Activated CD4-positive, CD25-positive, alpha-beta regulatory T cell (primary cell): ENCODE results near the gene SP6.

Experiments used
- DNase-seq, 4 experiments: peaks; one replicate each; lab custom pipeline; 2025; lab: John Stamatoyannopoulos, UW

SP6 gene

GRCh38 chr17:47834756-47835155 is 16.2 kb downstream of the SP6 start:
- no peak for DNase-seq

GRCh38 chr17:47831934-47832327 is 19.0 kb downstream of the SP6 start:
- DNase-seq = no peak

DNA sequence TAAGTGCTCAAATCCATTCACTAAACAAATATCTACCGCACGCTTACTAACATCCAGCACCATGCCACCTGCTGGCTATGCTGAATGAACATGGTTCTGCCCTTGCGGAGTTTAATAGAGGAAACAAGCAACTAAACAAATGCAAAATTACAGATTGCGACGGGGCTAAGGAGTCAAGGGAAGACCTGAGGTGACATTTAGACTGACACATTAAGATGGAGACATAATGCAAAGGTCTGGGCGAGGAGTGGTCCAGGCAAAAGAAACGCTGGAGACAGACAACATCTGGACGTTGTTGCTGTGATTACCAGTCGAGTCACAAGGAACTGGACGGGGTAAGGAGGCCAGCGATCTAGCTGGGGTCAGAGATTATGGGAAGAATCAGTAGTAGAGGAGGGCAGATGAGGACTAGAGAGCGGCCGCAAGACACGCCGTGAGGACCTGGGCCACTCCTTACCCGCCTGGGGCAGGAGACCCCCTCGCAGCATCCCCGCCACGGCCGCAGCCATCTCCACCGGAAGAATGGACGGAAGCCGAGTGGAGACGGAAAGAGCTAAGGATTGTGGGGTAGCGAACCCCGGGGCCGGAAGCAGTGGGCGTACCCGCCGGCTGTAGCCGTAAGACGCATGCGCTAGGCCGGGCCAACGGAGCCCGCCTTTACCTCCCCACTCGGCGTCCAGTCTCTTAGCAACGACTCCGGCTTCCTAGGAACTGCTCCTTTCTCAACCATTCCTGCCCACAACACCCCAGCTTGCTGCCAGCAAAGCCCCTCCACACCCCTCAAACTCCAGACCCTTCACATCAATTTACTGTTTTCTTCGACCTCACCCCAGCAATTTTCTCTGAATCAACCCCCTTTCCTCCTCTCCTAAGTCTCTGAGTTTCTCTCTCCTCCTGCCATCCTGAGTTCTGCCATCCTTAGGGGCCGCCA is 19.7 kb downstream of the SP6 start, which contains the start of the genes LRRC46 and MRPL10:
Gene LRRC46 (plus strand): TSS at position 668 of the 931 bp plus-strand sequence. CDS start 320 bp downstream, outside the sequence.
Gene MRPL10 (minus strand): TSS at position 539 of the 931 bp plus-strand sequence. CDS start 30 bp downstream, at position 509.
- DNase-seq = peak; percentile 81 to 86 (median 82)

DNA sequence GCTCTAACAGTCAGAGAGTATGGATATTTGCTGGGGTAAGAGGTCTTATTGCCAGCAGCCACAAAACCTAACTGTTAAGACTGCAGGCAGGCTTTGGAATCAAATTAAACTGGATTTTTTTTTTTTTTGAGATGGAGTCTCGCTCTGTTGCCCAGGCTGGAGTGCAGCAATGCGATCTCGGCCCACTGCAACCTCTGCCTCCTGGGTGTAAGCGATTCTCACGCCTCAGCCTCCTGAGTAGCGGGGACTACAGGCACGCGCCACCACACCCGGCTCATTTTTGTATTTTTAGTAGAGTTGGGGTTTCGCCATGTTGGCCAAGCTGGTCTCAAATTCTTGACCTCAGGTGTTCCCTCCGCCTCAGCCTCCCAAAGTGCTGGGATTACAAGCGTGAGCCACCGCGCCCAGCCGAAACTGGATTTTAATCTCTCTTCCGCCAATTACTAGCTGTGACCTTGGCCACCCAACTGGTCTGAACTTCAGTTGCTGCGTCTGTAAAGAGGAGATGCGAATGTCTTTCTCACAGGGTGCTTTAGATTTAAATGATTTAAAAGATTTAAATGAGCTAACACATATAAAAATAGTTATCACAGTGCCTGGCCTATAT is 20.5 kb downstream of the SP6 start:
- no peak for DNase-seq

GRCh38 chr17:47829870-47830269 is 21.1 kb downstream of the SP6 start:
- DNase-seq = no peak

DNA sequence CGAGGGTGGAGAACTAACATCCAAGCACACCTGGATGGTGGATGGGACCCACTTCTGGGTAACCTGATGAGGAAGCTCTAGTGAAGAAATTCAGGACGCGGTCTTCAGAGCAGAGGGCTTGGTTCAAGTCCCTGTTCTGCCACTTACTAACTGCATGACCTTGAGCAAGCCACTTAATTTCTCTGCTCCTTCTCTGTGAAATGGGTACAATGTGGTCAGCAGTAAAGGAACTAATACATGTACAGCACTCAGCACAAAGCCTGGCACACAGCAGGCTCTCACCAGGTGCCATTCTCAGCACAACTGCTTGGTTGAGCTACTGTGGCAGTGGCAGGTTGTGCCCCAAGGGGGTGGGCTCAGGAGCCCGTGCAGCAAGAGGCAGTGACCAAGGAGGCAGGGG is 27.4 kb downstream of the SP6 start:
- DNase-seq = no peak

DNA sequence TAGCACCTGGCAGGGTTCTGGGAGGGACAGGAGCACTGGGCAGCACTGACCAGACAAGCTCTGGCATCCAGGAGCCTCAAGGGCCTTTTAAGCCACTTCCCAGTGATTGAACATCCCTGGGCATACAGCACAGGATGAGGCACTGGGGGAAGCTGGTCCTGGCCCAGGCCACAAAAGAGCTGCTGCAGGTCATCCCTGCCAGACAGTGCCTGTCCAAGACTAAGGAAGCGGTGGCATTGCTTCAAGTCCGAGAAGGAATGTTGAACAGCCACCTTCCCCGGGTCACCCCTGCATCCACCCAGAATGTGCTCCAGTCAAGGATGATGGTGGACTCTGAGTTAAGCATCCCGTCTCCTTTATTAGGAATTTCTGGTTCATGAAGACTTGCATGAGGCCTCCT is 28.2 kb downstream of the SP6 start:
- no peak for DNase-seq

GRCh38 chr17:47821424-47822391 is 29.3 kb downstream of the SP6 start, which contains the start of gene OSBPL7:
Gene OSBPL7, minus strand, starts transcription at chr17:47821794. Its CDS starts 1,516 bp downstream, at chr17:47820278.
- DNase-seq = peak; percentile 36 to 64 (median 50)

- no peak for DNase-seq
Measured at GRCh38 chr17:47821031-47821423, 29.9 kb downstream of the SP6 start.

- DNase-seq = no peak
Measured at GRCh38 chr17:47820033-47820789, 30.8 kb downstream of the SP6 start.

DNA sequence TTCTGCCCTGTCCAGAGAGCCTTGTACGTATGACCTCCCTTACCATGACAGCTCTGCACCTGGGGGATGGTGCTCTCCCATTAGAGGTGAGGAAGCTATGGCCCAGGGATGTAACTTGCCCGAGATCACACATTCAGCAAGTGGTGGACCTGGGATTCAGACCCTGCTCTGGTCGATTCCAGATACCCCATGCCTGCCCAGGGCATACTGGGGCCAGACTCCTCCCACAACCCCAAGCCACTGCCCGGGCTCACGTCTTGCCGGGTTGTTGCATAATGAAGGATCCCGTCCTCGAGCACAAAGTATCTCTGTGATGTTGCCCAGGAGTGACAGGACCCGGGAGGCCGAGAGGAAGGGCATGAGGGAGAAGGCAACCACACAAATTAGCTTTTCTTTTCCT is 31.5 kb downstream of the SP6 start:
- no peak for DNase-seq

- DNase-seq = no peak
Measured at GRCh38 chr17:47818002-47818695, 32.8 kb downstream of the SP6 start.

GRCh38 chr17:47816947-47817346 is 34.0 kb downstream of the SP6 start:
- DNase-seq = no peak

GRCh38 chr17:47816111-47816735 is 34.7 kb downstream of the SP6 start:
- DNase-seq = no peak

DNA sequence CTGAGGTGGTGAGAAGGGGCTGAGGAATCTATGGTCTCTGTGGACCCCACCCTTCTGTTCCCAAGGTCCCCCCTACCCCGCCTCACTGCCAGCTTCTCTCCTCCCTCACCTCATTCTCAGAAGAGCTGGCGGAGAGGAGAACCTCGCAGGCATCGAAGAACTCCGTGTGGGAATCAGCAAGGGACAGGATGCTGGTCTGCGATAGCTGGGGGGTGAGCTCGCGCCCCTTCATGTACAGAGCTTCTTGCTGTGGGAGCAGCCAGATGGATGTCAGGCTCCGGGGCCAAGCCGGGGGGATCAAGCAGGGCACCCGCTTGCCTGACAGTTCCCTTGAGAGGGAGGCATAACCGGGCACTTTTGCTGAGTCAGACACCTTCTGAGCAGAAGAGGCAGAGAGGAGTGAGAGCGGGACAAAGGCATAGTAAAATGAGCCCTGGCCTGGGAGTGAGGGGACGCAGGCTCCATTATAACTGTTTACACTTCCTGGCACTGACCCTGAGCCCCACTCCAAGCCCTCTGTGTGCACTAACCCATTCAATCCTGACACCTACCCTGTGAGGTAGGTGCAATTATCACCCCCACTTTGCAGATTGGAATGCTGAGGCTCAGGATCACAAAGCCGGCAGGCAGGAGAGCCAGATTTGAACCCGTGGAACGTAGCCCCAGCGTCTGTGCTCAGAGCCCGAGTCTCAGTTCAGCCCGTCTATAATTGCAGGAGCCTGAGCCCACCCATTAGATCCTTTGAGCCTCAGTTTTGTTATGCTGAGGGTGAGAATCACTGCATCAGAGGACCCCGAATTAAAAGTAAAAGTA is 35.7 kb downstream of the SP6 start:
- DNase-seq = no peak

DNA sequence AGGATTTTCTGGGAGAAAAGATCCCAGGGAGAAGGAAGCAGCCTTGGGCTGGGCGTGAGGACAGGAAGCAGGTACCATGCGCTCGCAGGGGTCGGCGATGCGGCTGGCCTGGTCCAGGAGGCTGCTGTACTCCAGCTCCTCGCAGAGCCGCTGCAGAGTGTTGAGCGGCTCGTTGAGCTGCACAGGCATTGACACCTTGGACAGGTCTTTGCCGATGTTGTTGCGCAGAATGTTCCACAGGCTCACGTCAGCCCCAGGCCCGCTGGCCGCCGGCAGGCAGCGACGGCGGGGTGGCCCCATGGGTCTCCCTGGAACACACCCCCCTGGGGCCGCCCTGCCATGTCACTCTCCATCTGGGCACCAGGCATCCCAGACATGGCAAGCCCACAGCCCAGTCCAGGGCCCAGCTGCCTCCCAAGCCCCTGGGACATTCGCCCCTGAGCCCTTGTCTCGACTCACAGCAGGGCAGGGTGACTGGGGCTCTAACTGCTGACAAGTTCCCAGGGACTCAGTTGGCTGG is 37.4 kb downstream of the SP6 start:
- no peak for DNase-seq

DNA sequence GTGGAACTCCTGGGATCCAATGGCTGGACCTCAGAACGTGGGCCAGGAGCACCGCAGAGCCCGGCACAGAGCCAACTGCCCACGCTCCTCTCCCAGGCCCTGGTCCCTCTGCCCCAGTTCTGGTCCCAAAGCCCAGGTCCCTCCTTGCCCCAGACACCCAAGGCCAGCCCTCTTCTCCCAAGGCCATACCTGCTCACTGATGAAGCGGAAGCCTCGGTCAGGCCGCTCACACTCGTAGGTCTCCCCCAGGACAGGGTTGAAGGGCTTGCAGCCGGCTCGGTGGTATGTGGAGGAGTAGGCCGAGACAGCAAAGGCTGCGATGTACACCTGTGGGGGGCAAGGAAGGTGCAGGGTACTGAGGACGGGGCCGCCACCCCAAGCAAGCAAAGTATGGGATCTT is 37.9 kb downstream of the SP6 start:
- DNase-seq = no peak

DNA sequence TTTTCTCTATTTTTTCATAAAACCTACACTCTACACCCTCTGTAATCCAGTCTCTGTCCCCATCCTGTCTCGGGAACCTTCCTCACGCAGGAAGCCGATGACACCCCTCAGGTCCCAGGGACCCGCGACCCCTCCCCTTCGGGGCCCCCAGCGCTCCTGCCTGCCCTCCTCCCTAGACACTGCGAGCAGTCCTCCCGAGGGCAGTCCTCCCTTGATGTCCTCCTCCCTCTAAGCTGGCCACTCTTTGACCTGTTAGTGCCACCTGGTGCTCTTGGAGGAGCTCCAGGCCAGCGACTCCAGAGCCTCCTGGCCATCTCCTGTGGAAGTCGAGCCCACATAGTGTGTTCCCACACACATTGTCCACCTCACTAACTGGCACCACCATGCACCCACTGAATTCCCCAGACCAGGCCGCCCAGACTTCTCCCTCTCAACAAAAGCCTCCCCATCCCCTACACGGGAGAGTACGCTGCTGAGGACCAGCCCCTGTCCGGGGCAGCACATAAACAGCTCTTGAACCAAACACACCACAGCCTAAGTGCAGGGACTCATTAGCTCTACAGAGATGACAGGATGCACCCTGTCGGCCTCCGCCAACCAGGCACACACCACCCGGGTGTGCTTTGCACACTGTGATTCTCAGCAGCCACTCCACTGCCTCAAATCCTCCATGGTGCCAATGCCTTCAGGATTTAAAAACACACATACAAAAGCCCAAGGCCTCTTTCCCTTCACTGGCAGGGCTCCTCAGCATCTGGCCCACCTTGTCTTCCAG is 38.6 kb downstream of the SP6 start:
- DNase-seq = no peak
